H1 (cell line): ENCODE measurements around the gene PHACTR1.

ENCODE experiments used
- CTCF ChIP-seq, 3 experiments: IDR thresholded peaks; 1 replicate in 2 of 3; 2 replicates in 1 of 3; pipeline versions ENCODE4 v1.5.1 to v1.6.1; 2011; ENCODE audit warnings: low read length in 3 of 3, mild to moderate bottlenecking in 3 of 3, inconsistent platforms in 2 of 3, low read depth in 1 of 3, moderate library complexity in 1 of 3; ENCODE audit not compliant: insufficient read depth in 1 of 3; ENCODE audit errors: control extremely low read depth in 1 of 3
- EZH2 ChIP-seq: fragments of 200-600 bp; sonication (generic); IDR thresholded peaks from 2 replicates; pipeline ENCODE4 v1.7.1; 2012; ENCODE audit warnings: low read depth, mild to moderate bottlenecking, moderate library complexity, low read length, inconsistent platforms; ENCODE audit not compliant: severe bottlenecking
- GABPA ChIP-seq: IDR thresholded peaks from 2 replicates; pipeline ENCODE4 v1.6.1; 2011; ENCODE audit warnings: mild to moderate bottlenecking, low read length, moderate library complexity, borderline replicate concordance; ENCODE audit not compliant: insufficient read depth
- KDM5A ChIP-seq: fragments of 200-600 bp; IDR thresholded peaks from 2 replicates; pipeline ENCODE4 v1.7.1; 2012; ENCODE audit warnings: mild to moderate bottlenecking, low read length, inconsistent platforms, mixed read lengths
- POLR2A ChIP-seq, 2 experiments: IDR thresholded peaks; 1 replicate in 1 of 2; 2 replicates in 1 of 2; pipeline ENCODE4 v1.6.1; 2011; ENCODE audit warnings: low read depth in 2 of 2, low read length in 2 of 2, mild to moderate bottlenecking in 2 of 2; ENCODE audit errors: control extremely low read depth in 1 of 2
- SRF ChIP-seq: IDR thresholded peaks from 2 replicates; pipeline ENCODE4 v1.6.1; 2011; ENCODE audit warnings: mild to moderate bottlenecking, low read depth, low read length, moderate library complexity

DNA sequence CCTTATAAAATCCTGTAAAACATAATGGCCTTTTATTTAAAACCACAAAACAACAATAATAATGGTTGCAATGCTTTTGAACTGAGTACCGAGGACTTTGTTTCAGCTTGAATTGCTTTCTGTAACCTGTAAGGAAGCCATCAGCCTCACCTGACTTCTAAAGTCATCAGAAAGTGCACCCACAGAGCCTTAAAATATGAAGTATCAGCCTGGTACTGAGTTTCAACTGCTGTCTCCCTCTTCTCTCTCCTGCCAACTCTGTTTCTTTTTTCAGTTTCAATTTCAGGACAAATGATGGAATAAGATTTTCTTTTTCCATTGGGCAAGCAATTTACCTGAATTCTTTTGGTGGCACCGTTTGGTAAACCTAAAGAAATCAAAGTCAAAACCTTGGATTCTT is 119.4 kb downstream of the PHACTR1 start:
- TF ChIP-seq EZH2 (no peak), KDM5A (no peak), GABPA (no peak), CTCF (IDR thresholded peaks at IDR 0.05; ENCODE audit: control extremely low read depth in 1 of 3, insufficient read depth in 1 of 3, low read depth in 1 of 3, low read length in 3 of 3) (no peak), SRF (no peak), POLR2A (IDR thresholded peaks at IDR 0.05; ENCODE audit: control extremely low read depth in 1 of 2, low read depth in 2 of 2, low read length in 2 of 2) (no peak)
